Stomach (tissue), 9 donors: ENCODE data around the gene GPS1. TPM values are rescaled to one million over a fixed set of nuclear protein-coding genes. Genes with fewer than 3 reads are reported as not detected.

ENCODE experiments used
- DNase-seq, 2 donors: peaks; one replicate each; pipeline versions ENCODE4 v3.0.0 to v3.0.0-alpha.2; 2013 to 2019
- H3K27ac ChIP-seq, 5 donors: fragments of 200-600 bp in 4 of 5; sonication (generic) in 4 of 5; one replicate each; pipeline ENCODE4 v1.5.1; 2013 to 2019; ENCODE audit warnings: mild to moderate bottlenecking in 1 of 5, moderate library complexity in 1 of 5
- H3K27me3 ChIP-seq, 3 donors: fragments of 200-600 bp; sonication (generic); one replicate each; pipeline ENCODE4 v1.5.1; 2017 to 2019; ENCODE audit warnings: mixed run types in 1 of 3
- H3K36me3 ChIP-seq, 4 donors: fragments of 200-600 bp; sonication (generic); 1 replicate in 3 of 4; 2 replicates in 1 of 4; pipeline ENCODE4 v1.5.1; 2016 to 2019
- H3K4me1 ChIP-seq, 4 donors: fragments of 200-600 bp; sonication (generic); one replicate each; pipeline ENCODE4 v1.5.1; 2016 to 2019
- H3K4me3 ChIP-seq, 4 donors: fragments of 200-600 bp; sonication (generic) in 3 of 4; one replicate each; pipeline ENCODE4 v1.5.1; 2016 to 2019; ENCODE audit warnings: mild to moderate bottlenecking in 1 of 4
- H3K9me3 ChIP-seq, 4 donors: fragments of 200-600 bp; sonication (generic); one replicate each; pipeline ENCODE4 v1.5.1; 2016 to 2019
- EP300 ChIP-seq: sonication (generic); formaldehyde crosslinking; IDR thresholded peaks from one replicate; pipeline ENCODE4 v1.6.1; 2017; ENCODE audit warnings: antibody characterized with exemption
- POLR2A ChIP-seq, 4 donors: fragments of 450-650 bp; IDR thresholded peaks; one replicate each; pipeline ENCODE4 v1.6.1; 2016; ENCODE audit warnings: antibody characterized with exemption in 4 of 4, control low read depth in 2 of 4, mild to moderate bottlenecking in 1 of 4, moderate library complexity in 1 of 4
- POLR2AphosphoS5 ChIP-seq, 3 donors: sonication (generic); formaldehyde crosslinking; IDR thresholded peaks; one replicate each; pipeline ENCODE4 v1.6.1; 2016; ENCODE audit warnings: antibody characterized with exemption in 3 of 3
- WGBS, 5 donors: extraction: QIAGEN DNeasy Blood & Tissue Kit in 3 of 5; methylation state at CpG; one replicate each; pipeline versions ENCODE4 v1.1.5 to v1.1.7; 2013 to 2018; 5-methylcytosine and 5-hydroxymethylcytosine counted together
- intact Hi-C: fragments of 100-400 bp; cut with DNase I; formaldehyde crosslinking; loops from one replicate; pipeline ENCODE4 v1.15.1; 2023; ENCODE audit warnings: low total_unique reads
- polyA plus RNA-seq, 3 donors: library from polyadenylated mRNA; stranded (reverse); fragments of 200-250 nt; gene quantifications; one replicate each; pipeline ENCODE4 v1.2.3, GENCODE V29; 2013
- total RNA-seq, 5 donors: library from RNA; depleted of rRNA; stranded (reverse); fragments of >200 nt; gene quantifications; one replicate each; pipeline versions ENCODE4 v1.1.0 to v1.2.3, GENCODE V29; 2014 to 2016
- TF ChIP-seq, protein P1 (sequence below), 7 experiments: fragments of 450-650 bp in 4 of 7; fragments of 200-600 bp in 3 of 7; sonication (generic) in 3 of 7; IDR thresholded peaks; one replicate each; pipeline ENCODE4 v1.5.1; 2016 to 2019; ENCODE audit warnings: antibody characterized with exemption in 7 of 7, control low read depth in 2 of 7, mild to moderate bottlenecking in 1 of 7
- donor health status: healthy with polysubstance abuse.
- donor health status: Bipolar disorder and iron deficiency.
- donor health status: healthy.

GPS1 gene
- total and polyA plus RNA-seq, 8 donors, result 28.0 to 329 (median 101) TPM

DNA sequence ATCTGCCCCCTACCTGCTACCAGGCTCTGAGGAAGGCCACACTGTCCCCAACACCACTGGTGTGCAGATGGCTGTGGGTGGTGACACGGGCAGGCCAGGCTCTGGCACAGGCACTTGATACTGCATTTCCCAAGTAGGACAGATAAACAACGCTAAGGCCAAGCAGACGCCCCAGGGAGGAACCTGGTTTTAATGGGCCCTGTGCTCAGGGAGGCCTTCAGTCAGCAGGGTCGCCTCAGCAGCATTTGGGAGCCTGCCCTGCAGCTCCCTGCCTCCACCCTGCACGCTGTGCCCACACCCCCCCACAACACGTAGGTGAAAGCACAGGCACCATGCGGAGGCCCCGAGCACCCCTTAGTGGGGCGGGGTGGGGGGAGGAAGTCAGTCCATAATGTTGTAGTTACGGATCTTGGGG lies 49.6 kb downstream of the GPS1 start:
- no peaks in the 10 kb centered on the region for H3K27me3 ChIP-seq
- WGBS, 5 donors, result 26 to 52% (median 37%) methylated on average over 6 to 10 of the region's 10 CpGs
- H3K36me3 ChIP-seq, result peaks cover 0 to 1% (median under 1%) of the 10 kb centered on the region in 4 donors
- DNase-seq, result no peak
- peaks cover 72 to 88% (median 85%) of the 10 kb centered on the region in 4 donors for H3K4me1 ChIP-seq
- peak overlapping the region; percentile 65 to 98 (median 91) for H3K27ac ChIP-seq
- TF ChIP-seq POLR2A (IDR thresholded peaks at IDR 0.05) (no peak), EP300 (no peak), POLR2AphosphoS5 (IDR thresholded peaks at IDR 0.05) (no peak)
- TF ChIP-seq, protein P1, sequence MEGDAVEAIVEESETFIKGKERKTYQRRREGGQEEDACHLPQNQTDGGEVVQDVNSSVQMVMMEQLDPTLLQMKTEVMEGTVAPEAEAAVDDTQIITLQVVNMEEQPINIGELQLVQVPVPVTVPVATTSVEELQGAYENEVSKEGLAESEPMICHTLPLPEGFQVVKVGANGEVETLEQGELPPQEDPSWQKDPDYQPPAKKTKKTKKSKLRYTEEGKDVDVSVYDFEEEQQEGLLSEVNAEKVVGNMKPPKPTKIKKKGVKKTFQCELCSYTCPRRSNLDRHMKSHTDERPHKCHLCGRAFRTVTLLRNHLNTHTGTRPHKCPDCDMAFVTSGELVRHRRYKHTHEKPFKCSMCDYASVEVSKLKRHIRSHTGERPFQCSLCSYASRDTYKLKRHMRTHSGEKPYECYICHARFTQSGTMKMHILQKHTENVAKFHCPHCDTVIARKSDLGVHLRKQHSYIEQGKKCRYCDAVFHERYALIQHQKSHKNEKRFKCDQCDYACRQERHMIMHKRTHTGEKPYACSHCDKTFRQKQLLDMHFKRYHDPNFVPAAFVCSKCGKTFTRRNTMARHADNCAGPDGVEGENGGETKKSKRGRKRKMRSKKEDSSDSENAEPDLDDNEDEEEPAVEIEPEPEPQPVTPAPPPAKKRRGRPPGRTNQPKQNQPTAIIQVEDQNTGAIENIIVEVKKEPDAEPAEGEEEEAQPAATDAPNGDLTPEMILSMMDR (IDR thresholded peaks at IDR 0.05), result no peak
- H3K4me3 ChIP-seq, result no peak overlapping the region
- no peaks in the 10 kb centered on the region for H3K9me3 ChIP-seq
- intact Hi-C loops, result no loop called here

DNA sequence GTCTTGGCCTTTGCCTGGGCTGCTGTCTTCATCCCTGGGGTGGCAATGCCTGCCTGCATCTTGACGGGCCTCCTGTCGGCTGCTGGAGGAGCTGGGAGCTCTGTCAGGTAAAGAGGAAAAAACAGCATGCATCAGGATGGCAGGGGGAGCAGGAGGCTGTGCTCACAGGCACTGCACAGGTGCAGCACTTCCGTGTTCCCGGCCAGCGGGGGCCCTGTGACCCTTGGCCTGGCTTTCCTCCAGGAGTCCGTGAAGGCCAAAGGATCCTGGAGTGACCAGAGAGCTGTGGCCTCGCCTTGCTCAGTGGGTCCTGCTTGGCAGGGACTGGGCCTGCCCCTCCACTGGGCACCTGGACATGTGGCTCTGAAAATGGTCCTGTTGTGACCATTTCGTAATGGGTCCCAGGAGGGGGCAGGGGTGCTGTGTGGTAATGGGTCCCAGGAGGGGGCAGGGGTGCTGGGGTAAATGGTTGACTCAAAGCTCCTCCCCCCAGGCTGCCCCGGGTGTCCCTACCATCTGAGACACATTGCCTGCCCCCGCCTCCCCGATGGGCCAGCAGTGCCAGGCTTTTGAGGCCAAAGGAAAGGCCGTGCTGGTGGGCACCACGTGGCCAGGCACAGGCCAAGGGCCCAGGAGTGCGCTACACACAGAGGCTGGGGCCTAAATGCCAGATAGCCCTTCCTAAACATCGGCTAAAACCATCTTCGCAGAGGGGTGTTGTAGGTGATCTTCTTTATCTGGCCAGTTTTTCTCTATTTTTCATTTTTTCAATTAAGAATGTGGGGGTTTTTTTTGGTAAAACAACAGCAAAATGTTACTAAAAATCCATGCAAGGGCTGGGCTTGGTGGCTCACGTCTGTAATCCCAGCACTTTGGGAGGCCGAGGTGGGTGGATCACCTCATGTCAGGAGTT lies 50.3 kb downstream of the GPS1 start:
- intact Hi-C loops, result no loop called here
- no peaks in the 10 kb centered on the region for H3K9me3 ChIP-seq
- peaks cover 72 to 88% (median 85%) of the 10 kb centered on the region in 4 donors for H3K4me1 ChIP-seq
- H3K36me3 ChIP-seq, result no peaks in the 10 kb centered on the region
- TF ChIP-seq, protein P1 (IDR thresholded peaks at IDR 0.05), result no peak
- peak in 1 of 3 donors; percentile 31 for TF ChIP-seq POLR2AphosphoS5 (IDR thresholded peaks at IDR 0.05)
- H3K4me3 ChIP-seq, result no peak overlapping the region
- 53 to 66% (median 54%) methylated on average over 17 to 18 of the region's 18 CpGs for WGBS, 5 donors
- DNase-seq, result peak in 1 of 2 donors; percentile 73
- H3K27me3 ChIP-seq, result no peaks in the 10 kb centered on the region
- peak overlapping the region; percentile 65 to 98 (median 91) for H3K27ac ChIP-seq

DNA sequence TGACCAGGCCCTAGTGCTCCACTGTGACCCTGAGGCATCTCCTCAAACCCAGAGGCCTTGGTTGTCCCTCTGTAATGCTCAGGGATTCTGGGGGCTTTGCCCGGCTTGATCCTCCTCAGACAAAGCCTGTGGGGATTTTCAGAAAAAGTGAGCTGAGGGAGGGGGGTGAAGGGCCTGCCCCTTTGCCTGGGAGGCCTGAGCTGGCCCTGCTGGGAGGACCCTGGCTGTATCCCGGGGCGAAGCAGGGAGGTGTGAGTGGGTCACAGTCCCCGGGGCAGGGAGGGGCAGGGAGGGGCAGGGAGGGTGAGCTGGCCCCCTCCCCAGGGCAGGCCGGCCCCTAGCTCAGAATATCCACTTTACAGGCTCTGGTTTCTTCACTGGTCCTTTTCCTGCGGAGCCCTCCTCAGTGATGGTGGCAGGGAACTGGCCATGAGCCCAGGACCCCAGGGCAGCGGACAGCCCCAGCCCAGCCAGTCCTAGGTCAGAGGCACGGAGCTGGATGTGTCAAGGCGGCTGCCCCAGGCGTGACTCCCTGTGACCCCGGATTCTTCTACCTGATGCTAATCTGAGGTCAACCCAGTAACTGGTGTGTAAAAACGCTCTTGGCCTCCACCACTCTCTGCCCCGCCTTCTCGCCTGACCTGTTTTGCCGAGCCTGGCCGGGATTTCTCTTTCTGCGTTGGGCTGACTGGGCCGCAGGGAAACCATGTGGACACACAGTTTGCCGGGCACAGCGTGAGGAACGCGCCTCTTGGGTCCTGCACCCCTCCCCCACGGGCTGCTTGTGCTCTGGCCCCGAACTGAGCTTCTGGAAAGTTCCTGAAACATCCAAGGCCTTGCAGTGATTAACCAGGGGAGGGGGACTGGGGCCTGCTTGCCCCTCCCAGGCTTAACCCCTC lies 52.1 kb downstream of the GPS1 start:
- DNase-seq, result peak; percentile 89 to 90
- Histone ChIP-seq H3K4me3 (no peak overlapping the region), H3K36me3 (peaks cover 0 to 6% (median 0%) of the 10 kb centered on the region in 4 donors), H3K4me1 (peaks cover 77 to 94% (median 85%) of the 10 kb centered on the region in 4 donors), H3K9me3 (no peaks in the 10 kb centered on the region), H3K27me3 (no peaks in the 10 kb centered on the region), H3K27ac (peak overlapping the region; percentile 81 to 98 (median 91))
- intact Hi-C loops, result no loop called here
- 27 to 60% (median 28%) methylated on average over 1 to 24 of the region's 24 CpGs for WGBS, 5 donors
- TF ChIP-seq POLR2A (IDR thresholded peaks at IDR 0.05), result no peak
- TF ChIP-seq POLR2AphosphoS5 (IDR thresholded peaks at IDR 0.05), result peak in 2 of 3 donors; percentile 27 to 67
- TF ChIP-seq, protein P1 (IDR thresholded peaks at IDR 0.05), result no peak
- no peak for TF ChIP-seq EP300

DNA sequence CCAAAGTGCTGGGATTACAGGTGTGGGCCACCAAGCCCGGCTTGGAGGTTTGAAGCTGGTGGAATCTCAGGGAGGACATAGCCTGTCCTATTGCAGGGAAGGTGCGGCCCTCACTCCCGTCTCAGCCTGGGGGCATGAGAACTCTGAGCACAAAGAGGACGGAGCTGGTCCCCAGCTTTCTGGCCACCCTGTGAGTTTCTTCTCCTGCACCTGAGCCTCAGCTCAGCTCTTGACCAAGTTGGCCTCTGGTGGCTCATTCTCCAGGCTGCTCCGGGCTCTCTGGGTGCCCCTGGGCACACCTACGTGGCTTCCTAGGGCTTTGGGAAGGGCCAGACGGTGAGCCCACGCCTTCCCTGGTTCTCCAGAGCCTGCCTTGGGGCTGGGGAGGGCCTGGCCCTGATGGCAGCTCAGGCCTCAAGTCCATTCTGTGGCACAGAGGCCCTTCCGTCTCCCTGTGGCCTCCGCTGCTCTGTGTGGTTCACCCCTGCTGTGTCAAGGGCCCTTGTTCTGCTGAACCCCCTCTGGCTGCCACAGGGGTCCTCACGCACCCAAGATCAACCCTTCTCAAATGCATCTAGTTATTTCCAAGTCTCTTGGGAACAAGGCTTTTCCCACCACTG lies 53.2 kb downstream of the GPS1 start:
- H3K36me3 ChIP-seq, result peaks cover 0 to 6% (median 0%) of the 10 kb centered on the region in 4 donors
- intact Hi-C loops, result no loop called here
- no peak overlapping the region for H3K4me3 ChIP-seq
- TF ChIP-seq POLR2A (IDR thresholded peaks at IDR 0.05) (no peak), EP300 (no peak), POLR2AphosphoS5 (IDR thresholded peaks at IDR 0.05) (no peak)
- TF ChIP-seq, protein P1 (IDR thresholded peaks at IDR 0.05), result no peak
- no peak for DNase-seq
- peak overlapping the region; percentile 86 to 98 (median 91) for H3K27ac ChIP-seq
- no peaks in the 10 kb centered on the region for H3K9me3 ChIP-seq
- H3K27me3 ChIP-seq, result no peaks in the 10 kb centered on the region
- WGBS, 5 donors, result 83 to 97% (median 89%) methylated on average over 6 to 11 of the region's 11 CpGs
- peaks cover 68 to 84% (median 76%) of the 10 kb centered on the region in 4 donors for H3K4me1 ChIP-seq
